ENCODE results near the gene APOLD1. TPM values are rescaled to one million over a fixed set of nuclear protein-coding genes. Genes with fewer than 3 reads are reported as not detected.

The APOLD1 gene
- total and polyA plus RNA-seq, 2 of the 4 experiments (the other 2 are of a cell fraction), result 2.3 to 4.5 TPM

- Histone ChIP-seq H2AK9ac (replicated peaks; ENCODE audit: low read depth, low read length, poor library complexity) (no peak overlapping the region), H3K4ac (ENCODE audit: low read depth, low read length) (peak overlapping the region; percentile 91), H4K91ac (ENCODE audit: insufficient read depth, low read depth, low read length) (peak overlapping the region; percentile 72), H3K56ac (ENCODE audit: extremely low read depth, insufficient read depth, low read length) (peak overlapping the region; percentile 79), H3K4me1 (ENCODE audit: control insufficient read depth, insufficient read depth, low read length) (peaks cover 25% of the 10 kb centered on the region), H3K4me2 (ENCODE audit: low read depth, low read length) (peak overlapping the region; percentile 8; the same call in 1 of the 2 replicates), H3K23ac (ENCODE audit: low read depth, low read length) (peak overlapping the region; percentile 98), H2AFZ (replicated peaks; ENCODE audit: low read length, poor library complexity) (no peak overlapping the region), H3K27me3 (ENCODE audit: control insufficient read depth, insufficient read depth, low read length) (no peaks in the 10 kb centered on the region), H3K9me1 (ENCODE audit: insufficient read depth, low read length) (peaks cover 8% of the 10 kb centered on the region), H3K9me3 (ENCODE audit: control insufficient read depth, insufficient read depth, low read length) (no peaks in the 10 kb centered on the region), H3K79me1 (ENCODE audit: low read depth in 1 of 2, low read length in 2 of 2) (peaks cover 24 to 68% of the 10 kb centered on the region in 2 experiments), H2BK120ac (ENCODE audit: low read depth, low read length) (peak overlapping the region; percentile 92), H2BK20ac (ENCODE audit: low read depth, low read length) (peak overlapping the region; percentile 97), H3K18ac (ENCODE audit: low read depth, low read length) (peak overlapping the region; percentile 92; the same call in 1 of the 2 replicates), H3K4me3 (ENCODE audit: insufficient read depth, low read depth, low read length) (no peak overlapping the region), H2BK5ac (ENCODE audit: low read depth, low read length, poor library complexity, severe bottlenecking) (peak overlapping the region; percentile 99), H4K20me1 (ENCODE audit: insufficient read depth, low read length) (peaks cover 7% of the 10 kb centered on the region; the same call in 1 of the 2 replicates), H2BK15ac (ENCODE audit: low read depth, low read length) (peak overlapping the region; percentile 89; the same call in 2 of the 3 replicates), H2AK5ac (ENCODE audit: low read depth, low read length) (peak overlapping the region; percentile 91), H3K9ac (ENCODE audit: low read depth, low read length) (peak overlapping the region; percentile 33; the same call in 1 of the 2 replicates), H3K14ac (replicated peaks; ENCODE audit: low read depth, low read length) (peak overlapping the region; percentile 96), H4K8ac (ENCODE audit: low read depth in 2 of 2, low read length in 2 of 2) (peak overlapping the region; percentile 69 to 96), H3K27ac (ENCODE audit: insufficient read depth, low read length) (peak overlapping the region; percentile 86), H4K5ac (ENCODE audit: low read depth, low read length) (peak overlapping the region; percentile 96; the same call in 1 of the 2 replicates), H3K36me3 (ENCODE audit: control insufficient read depth, insufficient read depth, low read length) (peaks cover 13% of the 10 kb centered on the region)
- no CpG with 5 or more reads among the region's 4 CpGs for WGBS, 2 experiments (ENCODE audit: extremely low coverage in 2 of 2, insufficient read length in 1 of 2)
- no peak for ATAC-seq (ENCODE audit: low read depth)
- CTCF ChIA-PET, result interaction anchor here (1.0 kb wide), 1 partner anchor 157 kb away, joined by 4 read pairs; no protein-coding TSS in a partner anchor
- dilution Hi-C loops (cut with HindIII; ENCODE audit: low sequenced_read_pairs, unreplicated experiment) (no loop called here), intact Hi-C loops (cut with micrococcal nuclease) (loop anchor here (5.0 kb wide), 1 partner anchor 91 kb away; no protein-coding TSS in a partner anchor), in situ Hi-C loops (cut with MboI; ENCODE audit: low sequenced_read_pairs) (no loop called here)
- POLR2A ChIA-PET (ENCODE audit: unreplicated experiment), result interaction anchor here (0.6 to 1.3 kb wide), 5 partner anchors 10 to 1962 kb away, joined by 3 to 5 read pairs (median 3); no protein-coding TSS in a partner anchor
- no TSS peak for BruUV-seq (replicated peaks)
- no peak for DNase-seq
- TF ChIP-seq SMC3 (IDR thresholded peaks at IDR 0.05; ENCODE audit: low read depth, low read length) (no peak), RFX5 (IDR thresholded peaks at IDR 0.05; ENCODE audit: low read depth, low read length) (no peak)
Measured at GRCh38 chr12:12818701-12819100, 33.2 kb downstream of the APOLD1 start.

All from IMR-90 (cell line).